PC-3 (cell line): ENCODE data around the gene SLC2A3. TPM values are rescaled to one million over a fixed set of nuclear protein-coding genes. Genes with fewer than 3 reads are reported as not detected.
A peak's percentile ranks its signal among the peaks of the same experiment; 100 is the strongest.

Experiments used
- ATAC-seq: fragments of 200-7000 bp; cut with Tn5 transposase; 2 replicates; pipeline ENCODE4 v1.9.1; 2020; ENCODE audit warnings: mild to moderate bottlenecking, moderate library complexity
- BruUV-seq: library from RNA; stranded (reverse); fragments of 400-500 nt; replicated peaks from 2 replicates; lab custom pipeline; 2021; lab: Mats Ljungman, UMichigan
- CTCF ChIA-PET: fragments of 300-600 bp; sonication (Branson Sonifier 250); formaldehyde crosslinking; loops from one replicate; lab custom pipeline; 2022; ENCODE audit warnings: antibody characterized with exemption; lab: Charles Lee
- POLR2A ChIA-PET: fragments of 300-600 bp; sonication (Branson Sonifier 250); formaldehyde crosslinking; loops from one replicate; lab custom pipeline; 2022; ENCODE audit warnings: antibody characterized with exemption; ENCODE audit not compliant: unreplicated experiment; lab: Charles Lee
- DNase-seq: peaks from one replicate; pipeline ENCODE4 v3.0.0-alpha.2; 2015
- H2AFZ ChIP-seq: fragments of 300-600 bp; sonication (generic); 2 replicates; pipeline ENCODE4 v1.6.0; 2016; ENCODE audit warnings: antibody characterized with exemption, low read length
- H3F3A ChIP-seq: fragments of 300-600 bp; sonication (generic); one replicate; pipeline ENCODE4 v1.6.0; 2017; ENCODE audit warnings: antibody characterized with exemption, low read length, control low read depth, mild to moderate bottlenecking; ENCODE audit not compliant: unreplicated experiment
- H3K27ac ChIP-seq: fragments of 300-600 bp; sonication (generic); 2 replicates; pipeline ENCODE4 v1.5.1; 2016; ENCODE audit warnings: mild to moderate bottlenecking, low read length
- H3K27me3 ChIP-seq: fragments of 300-600 bp; sonication (generic); 2 replicates; pipeline ENCODE4 v1.6.1; 2016; ENCODE audit warnings: low read length, mixed read lengths
- H3K36me3 ChIP-seq: fragments of 300-600 bp; sonication (generic); 2 replicates; pipeline ENCODE4 v1.6.1; 2016; ENCODE audit warnings: low read depth, mixed run types, low read length, mixed read lengths
- H3K4me1 ChIP-seq: fragments of 300-600 bp; sonication (generic); 2 replicates; pipeline ENCODE4 v1.5.1; 2016; ENCODE audit warnings: low read length; ENCODE audit not compliant: insufficient read depth
- H3K4me2 ChIP-seq: fragments of 300-600 bp; sonication (generic); 2 replicates; pipeline ENCODE4 v1.6.0; 2016; ENCODE audit warnings: low read length
- H3K4me3 ChIP-seq: fragments of 300-600 bp; sonication (generic); 2 replicates; pipeline ENCODE4 v1.5.1; 2016; ENCODE audit warnings: mild to moderate bottlenecking, low read length, mixed read lengths
- H3K79me2 ChIP-seq: fragments of 300-600 bp; sonication (generic); 2 replicates; pipeline ENCODE4 v1.6.1; 2017; ENCODE audit warnings: low read length, mixed read lengths
- H3K9ac ChIP-seq: fragments of 300-600 bp; sonication (generic); 2 replicates; pipeline ENCODE4 v1.6.0; 2016; ENCODE audit warnings: mild to moderate bottlenecking, low read length
- H3K9me2 ChIP-seq: fragments of 300-600 bp; sonication (generic); replicated peaks from 2 replicates; pipeline ENCODE4 v1.6.1; 2016; ENCODE audit warnings: mixed run types, low read length, mixed read lengths
- H3K9me3 ChIP-seq: fragments of 300-600 bp; sonication (generic); 2 replicates; pipeline ENCODE4 v1.6.1; 2016; ENCODE audit warnings: low read length, mixed read lengths
- H4K20me1 ChIP-seq: fragments of 300-600 bp; sonication (generic); 2 replicates; pipeline ENCODE4 v1.6.1; 2016; ENCODE audit warnings: low read length, mixed read lengths
- EZH2 ChIP-seq: fragments of 300-600 bp; sonication (generic); IDR thresholded peaks from one replicate; pipeline ENCODE4 v1.6.1; 2017; ENCODE audit warnings: antibody characterized with exemption, mild to moderate bottlenecking, low read length; ENCODE audit not compliant: unreplicated experiment
- EZH2phosphoT487 ChIP-seq: fragments of 300-600 bp; sonication (generic); IDR thresholded peaks from 2 replicates; pipeline ENCODE4 v1.6.1; 2018; ENCODE audit warnings: mild to moderate bottlenecking, antibody characterized with exemption, low read length, borderline replicate concordance
- intact Hi-C: fragments of 100-400 bp; cut with micrococcal nuclease; formaldehyde crosslinking; loops from 2 replicates; pipeline ENCODE4 v1.9.0; 2023
- total RNA-seq: library from RNA; depleted of rRNA; stranded (reverse); fragments of >200 nt; gene quantifications from 2 replicates; pipeline ENCODE4 v1.2.3, GENCODE V29; 2014
- TF ChIP-seq, protein P1 (sequence below): fragments of 300-600 bp; sonication (generic); conservative IDR thresholded peaks from 2 replicates; pipeline ENCODE4 v1.5.1; 2017; ENCODE audit warnings: antibody characterized with exemption, low read depth, mild to moderate bottlenecking, low read length

Gene SLC2A3
- total RNA-seq, 1 experiment from 2014 or later, result not detected

DNA sequence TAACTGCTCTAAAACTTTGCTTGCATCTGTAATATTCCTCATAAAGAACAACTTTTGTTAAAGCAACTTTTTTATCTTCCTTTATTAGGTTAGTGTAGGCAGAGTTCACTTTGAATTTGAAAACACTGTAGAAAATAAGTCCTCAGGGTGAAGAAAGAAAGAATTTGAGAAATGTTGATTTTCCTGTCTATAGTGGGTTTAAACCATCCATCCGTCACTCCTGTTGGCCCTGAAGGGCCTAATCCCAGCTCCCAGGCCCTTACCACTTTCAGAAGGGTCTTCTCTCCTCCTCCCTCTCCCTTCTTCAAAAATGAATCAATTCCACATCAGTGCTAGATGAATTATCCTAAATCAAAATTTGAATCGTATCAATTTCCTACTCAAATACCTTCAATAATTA, 4.9 kb upstream of the SLC2A3 start:
- no peak for ATAC-seq
- Histone ChIP-seq H3K36me3 (no peaks in the 10 kb centered on the region), H4K20me1 (no peaks in the 10 kb centered on the region), H2AFZ (no peak overlapping the region), H3F3A (no peaks in the 10 kb centered on the region), H3K4me1 (no peaks in the 10 kb centered on the region), H3K79me2 (no peaks in the 10 kb centered on the region), H3K27ac (no peak overlapping the region), H3K9ac (no peak overlapping the region), H3K9me3 (no peaks in the 10 kb centered on the region), H3K4me3 (no peak overlapping the region), H3K27me3 (no peaks in the 10 kb centered on the region), H3K4me2 (no peak overlapping the region), H3K9me2 (no peaks in the 10 kb centered on the region)
- CTCF ChIA-PET, result no interaction called here
- POLR2A ChIA-PET, result no interaction called here
- no peak for DNase-seq
- TF ChIP-seq EZH2phosphoT487 (no peak), EZH2 (no peak)
- TF ChIP-seq, protein P1, sequence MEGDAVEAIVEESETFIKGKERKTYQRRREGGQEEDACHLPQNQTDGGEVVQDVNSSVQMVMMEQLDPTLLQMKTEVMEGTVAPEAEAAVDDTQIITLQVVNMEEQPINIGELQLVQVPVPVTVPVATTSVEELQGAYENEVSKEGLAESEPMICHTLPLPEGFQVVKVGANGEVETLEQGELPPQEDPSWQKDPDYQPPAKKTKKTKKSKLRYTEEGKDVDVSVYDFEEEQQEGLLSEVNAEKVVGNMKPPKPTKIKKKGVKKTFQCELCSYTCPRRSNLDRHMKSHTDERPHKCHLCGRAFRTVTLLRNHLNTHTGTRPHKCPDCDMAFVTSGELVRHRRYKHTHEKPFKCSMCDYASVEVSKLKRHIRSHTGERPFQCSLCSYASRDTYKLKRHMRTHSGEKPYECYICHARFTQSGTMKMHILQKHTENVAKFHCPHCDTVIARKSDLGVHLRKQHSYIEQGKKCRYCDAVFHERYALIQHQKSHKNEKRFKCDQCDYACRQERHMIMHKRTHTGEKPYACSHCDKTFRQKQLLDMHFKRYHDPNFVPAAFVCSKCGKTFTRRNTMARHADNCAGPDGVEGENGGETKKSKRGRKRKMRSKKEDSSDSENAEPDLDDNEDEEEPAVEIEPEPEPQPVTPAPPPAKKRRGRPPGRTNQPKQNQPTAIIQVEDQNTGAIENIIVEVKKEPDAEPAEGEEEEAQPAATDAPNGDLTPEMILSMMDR, result no peak
- BruUV-seq, result no TSS peak
- intact Hi-C loops, result no loop called here

DNA sequence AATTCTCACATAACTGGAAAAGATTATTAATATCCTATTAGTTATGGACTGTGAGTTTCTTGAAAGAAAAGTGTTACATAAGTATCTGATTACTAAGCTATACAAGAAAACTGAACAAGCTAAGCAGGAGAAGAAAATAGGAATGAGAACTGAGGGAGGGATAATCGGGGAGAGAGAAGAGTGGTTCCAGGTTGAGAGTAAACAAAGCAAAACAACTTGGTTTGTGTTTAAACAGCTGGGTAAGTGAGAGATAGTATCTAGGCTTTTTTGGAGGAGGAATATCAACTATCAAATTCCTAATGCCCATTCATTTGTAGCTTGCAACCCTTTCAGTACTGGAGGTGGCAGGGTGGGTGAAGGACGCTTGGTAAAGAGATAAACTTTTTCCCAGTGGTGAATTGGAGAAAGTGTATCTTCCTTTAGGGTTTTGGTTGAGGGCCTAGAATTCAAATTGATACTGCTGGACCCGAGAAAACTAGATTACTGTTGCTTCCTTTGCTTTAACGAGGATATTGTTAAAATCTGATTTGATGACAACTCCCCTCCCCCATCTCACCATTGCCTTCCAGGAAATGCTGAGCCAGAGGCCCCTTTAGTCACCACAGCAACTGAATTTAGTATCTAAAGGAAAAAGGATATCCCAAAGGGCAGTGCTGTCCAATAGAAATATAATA, 2.0 kb upstream of the SLC2A3 start:
- Histone ChIP-seq H3K36me3 (no peaks in the 10 kb centered on the region), H4K20me1 (no peaks in the 10 kb centered on the region), H3K4me3 (no peak overlapping the region), H3K9ac (no peak overlapping the region), H3K4me1 (no peaks in the 10 kb centered on the region), H2AFZ (no peak overlapping the region), H3K79me2 (no peaks in the 10 kb centered on the region), H3K9me2 (no peaks in the 10 kb centered on the region), H3K27me3 (no peaks in the 10 kb centered on the region), H3F3A (no peaks in the 10 kb centered on the region), H3K27ac (no peak overlapping the region), H3K9me3 (no peaks in the 10 kb centered on the region), H3K4me2 (no peak overlapping the region)
- TF ChIP-seq EZH2phosphoT487 (no peak), EZH2 (no peak)
- TF ChIP-seq, protein P1, result peak; percentile 31; the same call in 1 of the 2 replicates
- ATAC-seq, result no peak; the same call in 1 of the 2 replicates
- DNase-seq, result no peak
- POLR2A ChIA-PET, result no interaction called here
- CTCF ChIA-PET, result no interaction called here
- intact Hi-C loops, result no loop called here
- no TSS peak for BruUV-seq

DNA sequence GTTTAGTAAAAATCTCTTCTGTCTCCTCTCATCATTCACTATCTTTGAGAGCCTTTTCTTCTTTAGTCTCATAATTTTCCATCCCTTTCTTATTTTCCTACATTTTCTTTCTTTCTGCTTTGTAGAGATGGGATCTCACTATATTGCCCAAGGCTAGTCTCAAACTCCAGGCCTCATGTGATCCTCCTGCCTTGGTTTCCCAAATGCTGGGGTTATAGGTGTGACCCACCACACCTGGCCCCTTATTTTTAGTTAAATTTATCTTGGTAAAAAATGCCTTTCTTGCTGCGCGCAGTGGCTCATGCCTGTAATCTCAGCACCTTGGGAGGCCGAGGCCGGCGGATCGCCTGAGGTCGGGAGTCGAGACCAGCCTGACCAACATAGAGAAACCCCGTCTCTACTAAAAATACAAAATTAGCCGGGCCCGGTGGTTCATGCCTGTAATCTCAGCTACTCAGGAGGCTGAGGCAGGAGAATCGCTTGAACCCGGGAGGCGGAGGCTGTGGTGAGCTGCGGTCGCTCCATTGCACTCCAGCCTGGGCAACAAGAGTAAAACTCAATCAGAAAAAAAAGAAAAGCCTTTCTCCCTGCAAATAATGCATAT, 996 bp downstream of the SLC2A3 start:
- POLR2A ChIA-PET, result no interaction called here

More for the DNA sequence above, 996 bp downstream of the SLC2A3 start:
- no peak overlapping the region for H3K9ac ChIP-seq
- no peaks in the 10 kb centered on the region for H3K36me3 ChIP-seq
- H3F3A ChIP-seq, result no peaks in the 10 kb centered on the region
- no peaks in the 10 kb centered on the region for H3K4me1 ChIP-seq
- H3K79me2 ChIP-seq, result no peaks in the 10 kb centered on the region
- H3K27ac ChIP-seq, result no peak overlapping the region
- H2AFZ ChIP-seq, result no peak overlapping the region
- no peaks in the 10 kb centered on the region for H3K9me3 ChIP-seq
- TF ChIP-seq EZH2phosphoT487 (no peak), EZH2 (no peak)
- TF ChIP-seq, protein P1, result no peak
- no peak overlapping the region for H3K4me3 ChIP-seq
- H3K27me3 ChIP-seq, result no peaks in the 10 kb centered on the region
- no TSS peak for BruUV-seq
- CTCF ChIA-PET, result no interaction called here
- H3K4me2 ChIP-seq, result no peak overlapping the region
- intact Hi-C loops, result no loop called here
- no peaks in the 10 kb centered on the region for H4K20me1 ChIP-seq
- no peaks in the 10 kb centered on the region for H3K9me2 ChIP-seq
- no peak for DNase-seq
- ATAC-seq, result no peak
